CD14-positive monocyte (primary cell): ENCODE results near the gene LNPEP. TPM values are rescaled to one million over a fixed set of nuclear protein-coding genes. Genes with fewer than 3 reads are reported as not detected.

Experiments used
- DNase-seq, 3 donors: peaks; one replicate each; pipeline ENCODE4 v3.0.0-alpha.2; 2011 to 2022
- H2AFZ ChIP-seq: 2 replicates; pipeline ENCODE4 v1.6.0; 2012; ENCODE audit warnings: mild to moderate bottlenecking, low read depth, low read length, inconsistent platforms; ENCODE audit not compliant: insufficient read depth, poor library complexity, severe bottlenecking
- H3K27ac ChIP-seq, 2 donors: 1 replicate in 1 of 2; 2 replicates in 1 of 2; pipeline ENCODE4 v1.5.1; 2012 to 2013; ENCODE audit warnings: low read length in 2 of 2, control low read depth in 1 of 2, inconsistent platforms in 1 of 2, low read depth in 1 of 2, mild to moderate bottlenecking in 1 of 2
- H3K27me3 ChIP-seq, 2 donors: one replicate each; pipeline versions ENCODE4 v1.6.0 to v1.6.1; 2011 to 2013; ENCODE audit warnings: low read length in 2 of 2; ENCODE audit not compliant: control insufficient read depth in 2 of 2, insufficient read depth in 2 of 2
- H3K36me3 ChIP-seq, 2 donors: replicated peaks in 1 of 2; 1 replicate in 1 of 2; 2 replicates in 1 of 2; pipeline versions ENCODE4 v1.5.1 to v1.6.1; 2012 to 2013; ENCODE audit warnings: low read length in 2 of 2, control low read depth in 1 of 2, inconsistent platforms in 1 of 2, mild to moderate bottlenecking in 1 of 2; ENCODE audit not compliant: insufficient read depth in 2 of 2, control insufficient read depth in 1 of 2
- H3K4me1 ChIP-seq, 2 donors: 1 replicate in 1 of 2; 2 replicates in 1 of 2; pipeline versions ENCODE4 v1.5.1 to v1.6.1; 2012 to 2013; ENCODE audit warnings: low read length in 2 of 2, control low read depth in 1 of 2, inconsistent platforms in 1 of 2, mild to moderate bottlenecking in 1 of 2, moderate library complexity in 1 of 2; ENCODE audit not compliant: insufficient read depth in 2 of 2, control insufficient read depth in 1 of 2
- H3K4me2 ChIP-seq: replicated peaks from 2 replicates; pipeline ENCODE3; 2012; ENCODE audit warnings: low read length, moderate library complexity, mild to moderate bottlenecking; ENCODE audit not compliant: poor library complexity, severe bottlenecking; ENCODE audit errors: extremely low read depth
- H3K4me3 ChIP-seq, 3 experiments: fragments of 200-600 bp in 1 of 3; sonication (generic) in 1 of 3; replicated peaks in 1 of 3; 1 replicate in 2 of 3; 2 replicates in 1 of 3; pipeline ENCODE4 v1.5.1; 2011 to 2013; ENCODE audit warnings: low read length in 3 of 3, mild to moderate bottlenecking in 3 of 3, control low read depth in 2 of 3, low read depth in 2 of 3, inconsistent platforms in 1 of 3, moderate library complexity in 1 of 3
- H3K79me2 ChIP-seq: 2 replicates; pipeline ENCODE4 v1.6.0; 2012; ENCODE audit warnings: mild to moderate bottlenecking, control low read depth, inconsistent platforms, low read length, moderate library complexity; ENCODE audit not compliant: insufficient read depth
- H3K9ac ChIP-seq: 2 replicates; pipeline ENCODE4 v1.6.0; 2017; ENCODE audit warnings: low read length, mild to moderate bottlenecking; ENCODE audit not compliant: insufficient read depth, poor library complexity, severe bottlenecking
- H3K9me3 ChIP-seq, 2 donors: replicated peaks in 1 of 2; 1 replicate in 1 of 2; 2 replicates in 1 of 2; pipeline versions ENCODE4 v1.5.1 to v1.6.1; 2012 to 2013; ENCODE audit warnings: low read length in 2 of 2, control low read depth in 1 of 2; ENCODE audit not compliant: control insufficient read depth in 1 of 2, insufficient read depth in 1 of 2
- H4K20me1 ChIP-seq: 2 replicates; pipeline ENCODE4 v1.6.0; 2012; ENCODE audit warnings: mild to moderate bottlenecking, low read length, control low read depth, moderate library complexity; ENCODE audit not compliant: insufficient read depth
- H3K27ac Mint-ChIP-seq, 7 donors: one replicate each; pipeline ENCODE4 v1.8.0; 2020; ENCODE audit warnings: mild to moderate bottlenecking in 7 of 7, mixed read lengths in 7 of 7, moderate library complexity in 6 of 7, inconsistent platforms in 2 of 7
- H3K27me3 Mint-ChIP-seq, 3 donors: one replicate each; pipeline ENCODE4 v1.8.0; 2021 to 2022; ENCODE audit warnings: low read depth in 3 of 3, mild to moderate bottlenecking in 3 of 3, mixed read lengths in 3 of 3, moderate library complexity in 3 of 3, inconsistent platforms in 1 of 3
- H3K36me3 Mint-ChIP-seq, 2 donors: one replicate each; pipeline ENCODE4 v1.8.0; 2020; ENCODE audit warnings: mixed read lengths in 2 of 2, inconsistent platforms in 1 of 2, mild to moderate bottlenecking in 1 of 2
- H3K4me1 Mint-ChIP-seq: one replicate; pipeline ENCODE4 v1.8.0; 2020; ENCODE audit warnings: mild to moderate bottlenecking, mixed read lengths
- H3K4me3 Mint-ChIP-seq, 2 donors: one replicate each; pipeline ENCODE4 v1.8.0; 2020; ENCODE audit warnings: mild to moderate bottlenecking in 2 of 2, mixed read lengths in 2 of 2, moderate library complexity in 1 of 2
- H3K9me3 Mint-ChIP-seq, 7 donors: one replicate each; pipeline ENCODE4 v1.8.0; 2020 to 2022; ENCODE audit warnings: mixed read lengths in 7 of 7, mild to moderate bottlenecking in 6 of 7, moderate library complexity in 6 of 7, inconsistent platforms in 2 of 7
- WGBS: methylation state at CpG from one replicate; pipeline ENCODE4 v1.1.5; 2013; ENCODE audit warnings: missing lambda C conversion rate; ENCODE audit not compliant: insufficient coverage; 5-methylcytosine and 5-hydroxymethylcytosine counted together
- intact Hi-C, 2 donors: fragments of 100-400 bp; cut with micrococcal nuclease; formaldehyde crosslinking; loops; one replicate each; pipeline versions ENCODE4 v1.15.0 to v1.15.1; 2023
- polyA plus RNA-seq, 3 donors: library from polyadenylated mRNA; depleted of rRNA in 1 of 3; unstranded in 2 of 3; stranded (reverse) in 1 of 3; fragments of 300-500 nt in 2 of 3; fragments of >200 nt in 1 of 3; fragmentation: Illumina TruSeq in 2 of 3; gene quantifications; 1 replicate in 2 of 3; 2 replicates in 1 of 3; pipeline ENCODE4 v1.2.3, GENCODE V29; 2012 to 2021
- TF ChIP-seq, protein P1 (sequence below): fragments of 200-600 bp; IDR thresholded peaks from one replicate; pipeline ENCODE4 v1.8.0; 2022; ENCODE audit warnings: antibody characterized with exemption, mild to moderate bottlenecking

LNPEP gene
- polyA plus RNA-seq, 3 donors = 9.2 to 22.5 (median 14.5) TPM

DNA sequence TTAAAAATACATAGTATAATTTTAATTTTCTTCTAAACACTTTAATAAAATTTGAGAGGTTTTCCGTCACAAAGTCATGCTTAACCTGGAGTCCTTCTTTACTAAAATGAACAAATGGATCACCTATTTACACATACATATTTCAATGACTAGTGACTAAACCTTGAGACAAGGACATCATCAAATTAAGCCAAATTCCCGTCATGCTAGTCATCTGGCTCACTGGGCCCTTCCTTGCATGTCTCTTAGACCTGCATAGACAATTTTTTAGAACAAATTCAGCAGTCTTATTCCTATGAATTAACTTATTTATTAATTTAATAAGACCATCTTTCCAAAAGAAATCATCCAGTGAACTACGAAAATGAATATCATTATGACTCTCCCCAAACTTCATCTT lies 33.0 kb upstream of the LNPEP start:
- H3K27ac Mint-ChIP-seq = no peak overlapping the region
- H3K36me3 Mint-ChIP-seq = peaks cover 59 to 61% of the 10 kb centered on the region in 2 donors

DNA sequence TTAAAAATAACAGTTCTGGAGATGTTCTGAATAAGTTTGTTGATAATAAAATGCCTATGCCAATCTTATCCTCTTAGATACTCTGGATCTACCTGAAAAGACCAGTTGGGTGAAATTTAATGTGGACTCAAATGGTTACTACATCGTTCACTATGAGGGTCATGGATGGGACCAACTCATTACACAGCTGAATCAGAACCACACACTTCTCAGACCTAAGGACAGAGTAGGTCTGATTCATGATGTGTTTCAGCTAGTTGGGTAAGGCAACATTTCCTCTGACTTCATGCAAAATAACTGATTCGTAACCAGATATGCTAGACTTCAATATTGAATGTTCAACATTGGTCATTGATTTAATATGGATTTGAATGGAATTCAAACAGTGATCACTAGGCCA lies 32.6 kb upstream of the LNPEP start:
- Histone ChIP-seq H3K4me3 (no peak overlapping the region), H4K20me1 (no peaks in the 10 kb centered on the region), H3K27me3 (no peaks in the 10 kb centered on the region), H3K9me3 (no peaks in the 10 kb centered on the region), H3K4me2 (no peak overlapping the region), H3K36me3 (peaks cover 26 to 76% of the 10 kb centered on the region in 2 donors), H3K9ac (no peak overlapping the region), H3K79me2 (no peaks in the 10 kb centered on the region), H3K27ac (no peak overlapping the region), H2AFZ (no peak overlapping the region), H3K4me1 (peaks cover 6 to 13% of the 10 kb centered on the region in 2 donors)
- intact Hi-C loops = no loop called here
- WGBS = no CpG with 5 or more reads among the region's 2 CpGs
- Mint-ChIP-seq H3K36me3 (peaks cover 58 to 65% of the 10 kb centered on the region in 2 donors), H3K9me3 (peaks cover 0 to 2% (median 0%) of the 10 kb centered on the region in 7 donors), H3K27ac (no peak overlapping the region), H3K4me1 (peaks cover 13% of the 10 kb centered on the region), H3K27me3 (peaks cover 0 to 1% (median 0%) of the 10 kb centered on the region in 3 donors), H3K4me3 (no peak overlapping the region)
- TF ChIP-seq, protein P1, sequence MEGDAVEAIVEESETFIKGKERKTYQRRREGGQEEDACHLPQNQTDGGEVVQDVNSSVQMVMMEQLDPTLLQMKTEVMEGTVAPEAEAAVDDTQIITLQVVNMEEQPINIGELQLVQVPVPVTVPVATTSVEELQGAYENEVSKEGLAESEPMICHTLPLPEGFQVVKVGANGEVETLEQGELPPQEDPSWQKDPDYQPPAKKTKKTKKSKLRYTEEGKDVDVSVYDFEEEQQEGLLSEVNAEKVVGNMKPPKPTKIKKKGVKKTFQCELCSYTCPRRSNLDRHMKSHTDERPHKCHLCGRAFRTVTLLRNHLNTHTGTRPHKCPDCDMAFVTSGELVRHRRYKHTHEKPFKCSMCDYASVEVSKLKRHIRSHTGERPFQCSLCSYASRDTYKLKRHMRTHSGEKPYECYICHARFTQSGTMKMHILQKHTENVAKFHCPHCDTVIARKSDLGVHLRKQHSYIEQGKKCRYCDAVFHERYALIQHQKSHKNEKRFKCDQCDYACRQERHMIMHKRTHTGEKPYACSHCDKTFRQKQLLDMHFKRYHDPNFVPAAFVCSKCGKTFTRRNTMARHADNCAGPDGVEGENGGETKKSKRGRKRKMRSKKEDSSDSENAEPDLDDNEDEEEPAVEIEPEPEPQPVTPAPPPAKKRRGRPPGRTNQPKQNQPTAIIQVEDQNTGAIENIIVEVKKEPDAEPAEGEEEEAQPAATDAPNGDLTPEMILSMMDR = no peak
- DNase-seq = no peak

More for the DNA sequence above, 33.0 kb upstream of the LNPEP start:
- Histone ChIP-seq H3K36me3 (peaks cover 26 to 73% of the 10 kb centered on the region in 2 donors), H3K27ac (no peak overlapping the region), H3K79me2 (no peaks in the 10 kb centered on the region), H2AFZ (no peak overlapping the region), H3K4me3 (no peak overlapping the region), H4K20me1 (no peaks in the 10 kb centered on the region), H3K9ac (no peak overlapping the region), H3K4me2 (no peak overlapping the region), H3K4me1 (peaks cover 6 to 13% of the 10 kb centered on the region in 2 donors), H3K27me3 (no peaks in the 10 kb centered on the region), H3K9me3 (no peaks in the 10 kb centered on the region)
- intact Hi-C loops = no loop called here
- Mint-ChIP-seq H3K4me1 (peaks cover 13% of the 10 kb centered on the region), H3K9me3 (peaks cover 0 to 2% (median 0%) of the 10 kb centered on the region in 7 donors), H3K4me3 (no peak overlapping the region), H3K27me3 (peaks cover 0 to 1% (median 0%) of the 10 kb centered on the region in 3 donors)
- WGBS = 100% methylated on average over 1 of the region's 3 CpGs
- TF ChIP-seq, protein P1 = no peak
- DNase-seq = no peak
